SK-N-MC (cell line): ENCODE data around the gene LGR6.
"Not testable (repeated sequence)": the region's sequence is repeated elsewhere in the genome, so short reads cannot be mapped to it uniquely, and the experiment has no call there.

Experiments used
- DNase-seq: peaks from one replicate; pipeline ENCODE4 v3.0.0-alpha.2; 2011; ENCODE audit warnings: low read depth, low spot score
- H3K27ac ChIP-seq: fragments of 200-600 bp; sonication (generic); 2 replicates; pipeline ENCODE4 v1.5.1; 2016; ENCODE audit warnings: mixed run types
- H3K36me3 ChIP-seq: fragments of 200-600 bp; sonication (generic); 2 replicates; pipeline ENCODE4 v1.6.1; 2017; ENCODE audit warnings: antibody characterized with exemption, low read length, mixed read lengths; ENCODE audit not compliant: insufficient read depth
- H3K4me3 ChIP-seq: fragments of 200-600 bp; sonication (generic); 2 replicates; pipeline ENCODE4 v1.5.1; 2016
- H3K9ac ChIP-seq: fragments of 200-600 bp; sonication (generic); 2 replicates; pipeline ENCODE4 v1.8.0; 2017; ENCODE audit warnings: mixed run types, mixed read lengths; ENCODE audit not compliant: insufficient read length
- H3K9me3 ChIP-seq: fragments of 200-600 bp; sonication (generic); 2 replicates; pipeline ENCODE4 v1.6.1; 2017; ENCODE audit warnings: low read depth, mild to moderate bottlenecking, antibody characterized with exemption, low read length, moderate library complexity, mixed read lengths
- EZH2 ChIP-seq: fragments of 200-600 bp; sonication (generic); IDR thresholded peaks from one replicate; pipeline ENCODE4 v1.6.1; 2017; ENCODE audit warnings: antibody characterized with exemption
- FOXP2 ChIP-seq: optimal IDR thresholded peaks from 2 replicates; pipeline ENCODE3; 2011; ENCODE audit warnings: mild to moderate bottlenecking, moderate library complexity; ENCODE audit not compliant: insufficient read depth; ENCODE audit errors: extremely low read length, control extremely low read depth
- POLR2AphosphoS5 ChIP-seq: IDR thresholded peaks from 2 replicates; pipeline ENCODE4 v1.6.1; 2012; ENCODE audit warnings: mild to moderate bottlenecking, low read depth, low read length, borderline replicate concordance

LGR6 gene

DNA sequence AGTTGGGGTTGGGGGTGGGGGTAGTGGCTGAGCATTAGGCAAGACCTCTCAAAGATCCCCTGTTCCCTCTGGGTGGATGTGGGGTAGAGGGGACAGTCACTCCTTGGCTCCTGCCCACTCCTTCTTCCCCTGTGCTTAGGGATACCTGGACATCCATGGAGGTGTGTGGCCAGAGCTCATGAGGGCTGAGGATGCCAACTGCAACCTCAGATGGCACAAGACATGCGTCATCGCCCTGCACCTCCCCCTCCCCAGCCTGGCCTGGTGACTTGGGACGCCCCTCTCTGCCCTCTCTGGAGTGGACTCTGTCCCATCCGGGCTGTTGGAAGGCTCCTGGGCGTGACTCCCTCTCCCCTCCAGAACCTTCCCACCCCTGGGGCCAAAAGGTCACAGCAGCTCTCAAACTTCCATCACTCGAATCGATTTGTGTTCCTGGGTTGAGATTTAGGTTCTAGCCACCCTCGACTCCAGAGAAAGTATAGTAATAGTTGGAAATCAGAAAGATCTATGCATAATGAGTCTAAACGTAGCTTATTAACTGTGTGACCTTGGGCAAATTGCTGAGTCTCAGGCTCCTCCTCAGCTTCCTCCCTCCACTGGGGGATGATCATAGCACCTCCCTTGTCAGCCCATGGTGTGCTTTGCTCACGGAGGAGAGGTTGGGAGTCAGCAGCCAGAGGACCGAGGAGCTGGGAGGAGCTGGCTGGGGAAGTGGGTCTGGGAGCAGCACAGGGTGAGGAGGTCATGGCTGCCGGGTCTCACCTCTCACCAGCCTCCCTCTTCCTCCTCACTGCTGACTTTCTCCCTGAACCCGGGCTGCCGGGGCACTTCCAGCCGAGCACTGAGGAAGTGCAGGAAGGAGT, 30.9 kb upstream of the LGR6 start:
- no peak for DNase-seq
- H3K36me3 ChIP-seq, result no peaks in the 10 kb centered on the region

GRCh38 chr1:202163281-202164270, 30.0 kb upstream of the LGR6 start:
- DNase-seq, result no peak
- no peak for TF ChIP-seq POLR2AphosphoS5
- TF ChIP-seq EZH2, result no peak
- no peak for TF ChIP-seq FOXP2
- Histone ChIP-seq H3K9me3 (no peaks in the 10 kb centered on the region), H3K36me3 (no peaks in the 10 kb centered on the region), H3K27ac (no peak overlapping the region), H3K4me3 (no peak overlapping the region), H3K9ac (no peak overlapping the region)

More for the DNA sequence above, 30.9 kb upstream of the LGR6 start:
- Histone ChIP-seq H3K9ac (no peak overlapping the region), H3K27ac (no peak overlapping the region), H3K9me3 (no peaks in the 10 kb centered on the region), H3K4me3 (no peak overlapping the region)
- peak; percentile 51; the same call in 1 of the 2 replicates for TF ChIP-seq POLR2AphosphoS5
- TF ChIP-seq EZH2, result no peak
- TF ChIP-seq FOXP2, result no peak

GRCh38 chr1:202164271-202165037, 29.1 kb upstream of the LGR6 start:
- TF ChIP-seq POLR2AphosphoS5 (no peak), FOXP2 (no peak), EZH2 (no peak)
- Histone ChIP-seq H3K9ac (no peak overlapping the region), H3K9me3 (no peaks in the 10 kb centered on the region), H3K27ac (no peak overlapping the region), H3K4me3 (no peak overlapping the region), H3K36me3 (no peaks in the 10 kb centered on the region)
- DNase-seq, result no peak

GRCh38 chr1:202165267-202165941, 28.2 kb upstream of the LGR6 start:
- H3K36me3 ChIP-seq, result no peaks in the 10 kb centered on the region
- TF ChIP-seq POLR2AphosphoS5 (no peak), EZH2 (no peak), FOXP2 (no peak)
- H3K4me3 ChIP-seq, result no peak overlapping the region
- H3K27ac ChIP-seq, result no peak overlapping the region
- H3K9ac ChIP-seq, result no peak overlapping the region
- DNase-seq, result no peak
- H3K9me3 ChIP-seq, result no peaks in the 10 kb centered on the region

DNA sequence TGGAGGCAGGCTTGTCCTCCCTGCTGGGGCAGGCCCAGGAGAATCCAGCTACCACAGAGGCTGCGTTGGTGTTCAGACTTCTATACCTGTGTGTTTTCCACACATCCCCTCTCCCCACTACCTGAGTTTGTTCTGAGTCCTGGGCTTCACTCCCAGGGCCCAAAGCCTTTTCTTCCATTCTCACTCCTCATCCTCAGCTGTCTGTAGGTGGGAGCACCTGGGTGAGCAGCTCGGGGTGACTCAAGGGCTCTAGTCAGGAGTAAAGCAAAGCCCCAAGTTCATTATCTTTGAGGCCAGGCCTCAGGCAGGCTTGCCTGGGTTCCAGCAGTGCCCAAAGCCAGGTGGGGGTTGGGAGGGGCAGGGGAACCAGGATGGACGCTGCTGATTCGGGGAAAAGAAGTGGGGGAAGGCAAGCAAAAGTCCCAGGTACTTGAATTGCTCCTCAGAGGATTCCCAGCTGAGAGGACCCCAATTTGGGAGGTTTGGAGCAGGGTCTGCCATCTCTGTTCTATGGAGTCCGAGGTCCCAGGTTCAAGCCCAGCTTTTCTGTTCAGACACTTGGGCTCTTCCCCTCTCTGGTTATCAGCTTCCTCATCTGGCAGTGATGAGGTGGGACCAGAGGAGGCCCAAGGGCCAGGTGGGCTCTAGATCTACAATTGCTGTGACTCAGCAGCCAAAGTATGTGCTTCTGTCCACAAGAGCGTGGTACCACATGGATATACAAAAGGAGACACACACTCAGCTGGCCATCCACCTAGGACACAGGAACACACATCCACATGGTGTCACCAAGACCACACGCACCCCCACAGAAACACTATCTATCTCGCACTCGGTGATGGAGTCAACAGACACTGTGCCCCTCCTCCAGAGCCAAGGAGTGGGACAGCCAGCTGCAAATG, 27.4 kb upstream of the LGR6 start:
- H3K27ac ChIP-seq, result no peak overlapping the region
- H3K9me3 ChIP-seq, result no peaks in the 10 kb centered on the region
- H3K4me3 ChIP-seq, result no peak overlapping the region
- no peak for TF ChIP-seq FOXP2
- no peak for TF ChIP-seq EZH2
- TF ChIP-seq POLR2AphosphoS5, result no peak
- H3K36me3 ChIP-seq, result no peaks in the 10 kb centered on the region
- H3K9ac ChIP-seq, result no peak overlapping the region
- no peak for DNase-seq

GRCh38 chr1:202167054-202167453, 26.5 kb upstream of the LGR6 start:
- H3K9me3 ChIP-seq, H3K9ac ChIP-seq, H3K36me3 ChIP-seq, H3K27ac ChIP-seq, H3K4me3 ChIP-seq, DNase-seq: not testable (repeated sequence)
